ENCODE data around the gene SH3D19. TPM values are rescaled to one million over a fixed set of nuclear protein-coding genes. Genes with fewer than 3 reads are reported as not detected.

The SH3D19 gene
- total and polyA plus RNA-seq, 7 donors: 31.4 to 195 (median 105) TPM

GRCh38 chr4:151321586-151321985 lies 3.8 kb downstream of the SH3D19 start:
- Histone ChIP-seq H3K36me3 (no peaks in the 10 kb centered on the region), H3K4me3 (no peak overlapping the region), H3K27me3 (no peaks in the 10 kb centered on the region), H3K4me1 (peaks cover 0 to 68% (median 54%) of the 10 kb centered on the region in 4 donors), H3K27ac (peak overlapping the region; percentile 89 to 95 (median 92)), H3K9me3 (no peaks in the 10 kb centered on the region)
- TF ChIP-seq CTCF (IDR thresholded peaks at IDR 0.05): no peak
- no peak for TF ChIP-seq EP300 (IDR thresholded peaks at IDR 0.05)
- no peak for TF ChIP-seq POLR2AphosphoS5 (IDR thresholded peaks at IDR 0.05)
- TF ChIP-seq POLR2A (IDR thresholded peaks at IDR 0.05): no peak
- DNase-seq: no peak
- intact Hi-C loops (cut with DNase I): loop anchor here (5.0 to 10.0 kb wide), 2 partner anchors 219 to 727 kb away; no protein-coding TSS in a partner anchor
- 28 to 74% methylated on average over 1 of the region's 1 CpG for WGBS, 2 donors

- Histone ChIP-seq H3K4me1 (peaks cover 0 to 85% (median 71%) of the 10 kb centered on the region in 4 donors), H3K36me3 (no peaks in the 10 kb centered on the region), H3K9me3 (no peaks in the 10 kb centered on the region), H3K4me3 (no peak overlapping the region), H3K27ac (peak overlapping the region in 2 of 4 donors; percentile 89 to 92), H3K27me3 (no peaks in the 10 kb centered on the region)
- no peak for TF ChIP-seq EP300 (IDR thresholded peaks at IDR 0.05)
- no peak for TF ChIP-seq CTCF (IDR thresholded peaks at IDR 0.05)
- TF ChIP-seq POLR2A (IDR thresholded peaks at IDR 0.05): no peak
- TF ChIP-seq POLR2AphosphoS5 (IDR thresholded peaks at IDR 0.05): no peak
- intact Hi-C loops (cut with DNase I): loop anchor here (5.0 kb wide), 1 partner anchor 443 kb away; the partner anchor contains the start of gene GATB
- 81 to 89% methylated on average over 1 of the region's 1 CpG for WGBS, 2 donors
- no peak for DNase-seq
Observed at GRCh38 chr4:151319490-151319889, 5.9 kb downstream of the SH3D19 start.

GRCh38 chr4:151318307-151319006 lies 6.9 kb downstream of the SH3D19 start:
- no peaks in the 10 kb centered on the region for H3K36me3 ChIP-seq
- H3K27ac ChIP-seq: peak overlapping the region in 1 of 4 donors; percentile 92
- no peaks in the 10 kb centered on the region for H3K9me3 ChIP-seq
- DNase-seq: no peak
- WGBS, 2 donors: 92 to 97% methylated on average over 1 of the region's 1 CpG
- H3K4me1 ChIP-seq: peaks cover 0 to 92% (median 76%) of the 10 kb centered on the region in 4 donors
- intact Hi-C loops (cut with DNase I): loop anchor here (5.0 kb wide), 1 partner anchor 444 kb away; the partner anchor contains the start of gene GATB
- no peak overlapping the region for H3K4me3 ChIP-seq
- no peaks in the 10 kb centered on the region for H3K27me3 ChIP-seq
- TF ChIP-seq EP300 (IDR thresholded peaks at IDR 0.05) (no peak), CTCF (IDR thresholded peaks at IDR 0.05) (no peak), POLR2AphosphoS5 (IDR thresholded peaks at IDR 0.05) (no peak), POLR2A (IDR thresholded peaks at IDR 0.05) (no peak)

- intact Hi-C loops (cut with DNase I): loop anchor here (5.0 kb wide), 1 partner anchor 446 kb away; the partner anchor contains the start of gene GATB
- H3K27me3 ChIP-seq: no peaks in the 10 kb centered on the region
- peak overlapping the region; percentile 1 to 92 (median 22) for H3K27ac ChIP-seq
- no peak for DNase-seq
- 8 to 47% methylated on average over 2 of the region's 2 CpGs for WGBS, 2 donors
- TF ChIP-seq EP300 (IDR thresholded peaks at IDR 0.05) (no peak), CTCF (IDR thresholded peaks at IDR 0.05) (no peak), POLR2A (IDR thresholded peaks at IDR 0.05) (no peak), POLR2AphosphoS5 (IDR thresholded peaks at IDR 0.05) (no peak)
- no peaks in the 10 kb centered on the region for H3K9me3 ChIP-seq
- H3K4me3 ChIP-seq: no peak overlapping the region
- peaks cover 0 to 73% (median 61%) of the 10 kb centered on the region in 4 donors for H3K4me1 ChIP-seq
- no peaks in the 10 kb centered on the region for H3K36me3 ChIP-seq
Observed at GRCh38 chr4:151316645-151317044, 8.8 kb downstream of the SH3D19 start.
